Left cardiac atrium (tissue), 4 donors: ENCODE data around the gene CPNE5. TPM values are rescaled to one million over a fixed set of nuclear protein-coding genes. Genes with fewer than 3 reads are reported as not detected.
A peak's percentile ranks its signal among the peaks of the same experiment; 100 is the strongest.

Experiments
- ATAC-seq, 2 donors: fragments of 200-7000 bp; cut with Tn5 transposase; one replicate each; pipeline ENCODE4 v1.9.1; 2020; ENCODE audit warnings: mild to moderate bottlenecking in 2 of 2, moderate library complexity in 2 of 2
- DNase-seq: peaks from one replicate; pipeline ENCODE4 v3.0.0-alpha.2; 2020
- intact Hi-C, 2 donors: fragments of 100-400 bp; cut with DNase I; formaldehyde crosslinking; loops; one replicate each; pipeline versions ENCODE4 v1.14.1 to v1.15.1; 2022 to 2023
- total RNA-seq, 2 donors: library from RNA; stranded (reverse); fragmentation: NEBNext Ultra II Directional; extraction: Animal tissue kit (Norgen Biotek cat#: 25700); gene quantifications; one replicate each; pipeline ENCODE4 v1.2.1, GENCODE V29; 2021
- donor health status: DM: no; HTN: yes; CAD: no.
- donor health status: DM: no; HTN: yes; CAD: no; lungs with severe emphysema.
- donor health status: DM: yes; HTN: yes; CAD: no.
- donor health status: Dilated cardiomyopathy.

CPNE5 gene
- total RNA-seq, 2 donors from 2014 or later = 14.7 to 63.5 TPM

GRCh38 chr6:36805096-36805797 lies 34.0 kb downstream of the CPNE5 start:
- no peak for ATAC-seq
- intact Hi-C loops = no loop called here
- no peak for DNase-seq

DNA sequence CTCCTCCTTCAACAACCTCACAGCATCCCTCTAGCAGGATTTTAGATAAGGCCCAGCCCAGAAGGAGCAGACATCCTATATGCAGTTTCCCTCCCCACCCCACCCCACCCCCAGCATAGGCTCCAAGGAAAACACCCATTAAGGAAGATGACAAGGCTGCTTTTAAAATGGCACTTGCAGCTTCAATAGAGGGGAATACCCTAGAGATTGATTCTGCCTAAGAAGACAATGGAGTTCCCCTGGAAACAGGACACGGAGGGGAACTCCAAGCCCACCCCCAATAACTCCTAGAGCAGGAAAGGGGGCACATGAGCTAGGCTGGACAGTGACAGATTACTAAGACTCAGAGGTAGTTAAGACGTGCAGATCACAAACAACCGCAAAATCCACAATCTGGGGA lies 34.7 kb downstream of the CPNE5 start:
- no peak for ATAC-seq
- DNase-seq = no peak
- intact Hi-C loops = no loop called here

DNA sequence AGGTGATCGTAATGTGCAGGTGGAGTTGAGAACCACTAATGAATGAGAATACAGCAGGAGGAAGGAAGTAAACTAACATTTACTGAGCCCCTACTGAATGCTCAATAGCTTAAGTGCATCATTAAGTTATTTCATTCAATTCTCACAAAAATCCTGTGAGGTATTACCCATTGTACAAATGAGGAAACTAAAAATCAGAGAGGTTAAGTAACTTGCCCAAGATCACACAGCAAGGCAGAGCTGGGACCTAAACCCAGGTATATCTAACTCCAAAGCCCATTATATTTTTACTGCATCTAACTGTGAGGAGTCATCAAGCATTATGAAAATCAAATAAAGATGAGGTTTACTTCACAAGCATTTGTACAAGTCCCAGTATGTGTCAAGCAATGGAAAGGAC lies 35.3 kb downstream of the CPNE5 start:
- intact Hi-C loops = no loop called here
- DNase-seq = no peak
- ATAC-seq = no peak

GRCh38 chr6:36803482-36803881 lies 35.8 kb downstream of the CPNE5 start:
- DNase-seq (no peak), ATAC-seq (no peak)
- intact Hi-C loops = no loop called here

DNA sequence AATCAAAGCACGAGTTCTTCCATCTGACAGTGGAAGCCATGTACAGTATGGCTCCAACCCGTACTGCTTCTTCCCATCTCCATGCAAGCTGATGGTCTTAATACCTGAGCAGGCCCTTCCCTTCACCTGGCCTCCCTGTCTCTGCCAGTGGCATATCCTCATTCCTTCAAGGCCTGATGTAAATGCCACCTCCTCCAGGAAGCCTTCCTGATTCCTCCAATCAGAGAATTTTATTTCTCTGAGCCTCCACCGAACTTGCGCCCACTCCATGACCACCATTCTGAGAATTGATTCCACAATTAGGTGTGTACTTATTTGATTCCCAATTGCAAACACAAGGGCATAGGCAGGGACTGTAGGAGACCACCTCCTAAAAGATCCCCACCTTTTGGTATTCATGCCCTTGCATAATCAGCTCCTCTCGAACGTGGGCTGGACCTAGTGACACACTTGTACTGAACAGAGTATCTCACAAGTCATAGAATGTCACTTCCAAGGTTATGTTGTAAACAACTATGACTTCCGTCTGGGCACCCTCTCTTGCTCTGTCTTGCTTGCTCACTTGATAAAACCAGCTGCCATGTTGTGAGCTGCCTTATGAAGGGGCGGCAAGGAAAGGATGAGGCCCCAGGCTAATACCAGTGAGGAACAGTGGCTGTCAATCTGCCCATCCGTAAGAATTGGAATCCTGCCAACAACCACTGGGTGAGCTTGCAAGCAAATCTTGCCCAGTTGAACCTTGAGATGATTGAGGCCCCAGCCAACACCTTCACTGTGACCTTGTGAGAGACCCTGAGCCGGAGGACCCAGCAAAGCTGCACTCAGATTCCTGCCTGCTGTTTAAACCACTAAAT lies 38.8 kb downstream of the CPNE5 start:
- DNase-seq (no peak), ATAC-seq (no peak)
- intact Hi-C loops = no loop called here

DNA sequence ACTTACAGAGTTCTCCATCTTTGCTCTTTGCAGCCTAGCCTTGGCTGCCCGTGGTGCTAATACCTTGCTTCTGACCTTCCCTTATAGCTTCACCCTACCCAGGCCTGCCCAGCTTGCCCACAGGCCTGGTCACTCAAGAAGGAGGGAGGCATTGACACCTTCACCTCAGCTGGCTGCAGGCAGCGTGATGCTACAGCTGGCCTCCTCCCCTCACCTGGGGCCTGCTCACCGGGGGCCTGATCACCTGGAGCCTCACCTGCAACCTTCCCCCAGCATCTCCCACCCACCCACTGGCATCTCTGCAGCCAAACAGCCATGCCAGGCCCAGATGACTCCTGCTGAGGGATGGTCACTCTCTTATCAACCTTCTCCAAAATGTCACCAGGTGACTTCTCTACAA lies 40.4 kb downstream of the CPNE5 start:
- ATAC-seq (no peak), DNase-seq (no peak)
- intact Hi-C loops = no loop called here

GRCh38 chr6:36797653-36798052 lies 41.6 kb downstream of the CPNE5 start:
- ATAC-seq (no peak), DNase-seq (no peak)
- intact Hi-C loops = no loop called here

DNA sequence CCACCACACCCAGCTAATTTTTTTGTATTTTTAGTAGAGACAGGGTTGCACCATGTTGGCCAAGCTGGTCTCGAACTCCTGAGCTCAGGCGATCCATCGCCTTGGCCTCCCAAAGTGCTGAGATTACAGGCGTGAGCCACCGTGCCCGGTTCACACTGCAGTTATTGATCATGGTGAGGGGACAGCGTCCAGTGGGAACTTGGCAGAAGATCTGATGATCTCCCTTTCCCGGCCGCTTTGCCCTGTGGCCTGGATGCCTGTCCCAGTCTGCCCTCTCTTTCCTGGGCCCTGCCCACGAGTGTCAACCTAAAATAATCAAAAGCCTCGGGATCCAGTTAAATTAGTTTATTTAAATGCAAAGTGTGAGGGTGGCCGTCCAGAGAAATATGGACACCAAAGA lies 42.2 kb downstream of the CPNE5 start:
- ATAC-seq (no peak), DNase-seq (no peak)

DNA sequence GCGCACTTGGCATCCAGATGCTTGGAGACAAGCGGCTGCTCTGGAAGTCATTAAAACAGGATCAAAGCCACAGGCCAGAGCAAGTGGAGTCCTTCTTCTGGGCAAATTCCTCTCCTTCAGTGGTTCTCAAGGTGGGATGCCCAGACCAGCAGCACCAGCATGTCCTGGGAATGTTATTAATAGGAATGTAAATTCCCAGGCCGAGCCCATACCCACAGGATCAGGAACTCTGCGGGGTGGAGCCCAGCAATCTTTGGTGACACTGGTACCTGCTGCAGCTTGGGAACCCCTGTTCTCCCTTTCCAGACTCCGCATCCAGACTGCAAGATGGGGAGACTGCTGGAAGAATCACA lies 44.6 kb downstream of the CPNE5 start:
- no peak for ATAC-seq
- intact Hi-C loops = no loop called here
- DNase-seq = no peak

More for the DNA sequence above, 42.2 kb downstream of the CPNE5 start:
- intact Hi-C loops = no loop called here

DNA sequence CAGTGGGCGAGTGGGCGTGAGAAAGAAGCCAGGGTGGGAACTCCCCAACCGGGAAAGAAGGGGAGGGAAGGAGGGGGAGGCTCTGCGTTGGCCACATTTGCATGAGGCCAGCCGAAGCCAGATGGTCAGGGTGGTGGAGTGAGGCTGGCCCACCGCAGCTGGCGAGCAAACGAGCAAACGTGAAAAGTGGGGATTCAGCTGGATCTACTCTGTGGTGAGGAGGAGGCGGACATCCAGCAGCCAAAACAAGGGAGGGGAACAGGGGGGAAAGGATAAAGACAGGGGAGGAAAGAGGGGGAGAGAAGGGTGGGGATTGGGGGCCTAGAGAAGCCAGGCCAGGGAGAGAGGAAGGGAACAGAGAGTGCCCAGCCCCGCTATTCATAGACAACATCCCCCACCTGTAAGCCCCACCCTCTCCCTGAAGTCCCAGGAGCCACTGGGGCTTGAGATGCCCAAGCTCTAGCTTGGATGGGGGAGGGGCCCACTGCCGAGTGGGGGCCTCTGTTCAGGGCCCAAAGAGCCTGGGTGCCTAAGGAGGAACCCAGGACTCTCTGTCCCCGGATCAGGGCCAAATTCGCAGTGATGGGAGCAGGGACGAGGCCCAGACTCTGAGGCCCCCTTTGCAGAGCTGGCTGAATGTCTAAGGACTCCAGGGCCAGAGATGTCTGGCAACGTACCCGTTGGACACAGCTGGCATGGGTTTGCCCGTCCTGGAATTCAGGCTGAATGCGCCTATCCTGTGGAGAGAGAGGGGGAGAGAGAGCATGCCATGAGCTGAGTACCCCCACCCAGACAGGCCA lies 45.1 kb downstream of the CPNE5 start:
- intact Hi-C loops = no loop called here
- peak in 1 of 2 donors; percentile 26 for ATAC-seq
- no peak for DNase-seq

DNA sequence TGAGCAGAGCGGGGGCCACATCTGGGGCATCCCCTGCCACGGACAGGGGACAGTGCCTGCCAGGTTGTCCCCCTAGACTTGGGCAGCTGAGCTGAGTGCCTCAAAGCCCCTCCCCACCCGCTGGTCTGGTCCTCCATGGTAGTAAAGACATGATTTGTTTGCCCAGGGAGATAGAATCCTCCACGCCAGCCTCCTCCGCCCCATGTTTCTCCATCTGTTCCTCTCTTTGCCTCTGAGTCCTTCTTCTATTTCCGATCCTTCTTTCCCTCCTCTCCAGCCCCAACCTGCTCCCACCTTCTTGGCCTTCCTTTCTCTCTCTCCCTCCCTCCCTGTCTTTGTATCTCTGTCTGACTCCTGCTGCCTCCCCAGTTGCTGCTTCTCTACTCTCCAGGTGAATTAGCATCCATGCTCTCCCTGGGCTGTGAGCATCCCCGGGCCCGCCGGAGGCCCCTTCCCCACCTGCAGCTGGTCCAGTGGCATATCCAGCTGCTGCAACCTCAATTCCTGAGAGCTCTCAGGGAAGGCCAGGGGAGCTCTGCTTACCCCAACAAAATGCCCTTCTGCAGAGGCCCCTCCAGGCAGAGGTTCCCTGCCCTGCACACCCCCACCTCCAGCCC lies 45.8 kb downstream of the CPNE5 start:
- intact Hi-C loops = no loop called here
- ATAC-seq = no peak
- no peak for DNase-seq

DNA sequence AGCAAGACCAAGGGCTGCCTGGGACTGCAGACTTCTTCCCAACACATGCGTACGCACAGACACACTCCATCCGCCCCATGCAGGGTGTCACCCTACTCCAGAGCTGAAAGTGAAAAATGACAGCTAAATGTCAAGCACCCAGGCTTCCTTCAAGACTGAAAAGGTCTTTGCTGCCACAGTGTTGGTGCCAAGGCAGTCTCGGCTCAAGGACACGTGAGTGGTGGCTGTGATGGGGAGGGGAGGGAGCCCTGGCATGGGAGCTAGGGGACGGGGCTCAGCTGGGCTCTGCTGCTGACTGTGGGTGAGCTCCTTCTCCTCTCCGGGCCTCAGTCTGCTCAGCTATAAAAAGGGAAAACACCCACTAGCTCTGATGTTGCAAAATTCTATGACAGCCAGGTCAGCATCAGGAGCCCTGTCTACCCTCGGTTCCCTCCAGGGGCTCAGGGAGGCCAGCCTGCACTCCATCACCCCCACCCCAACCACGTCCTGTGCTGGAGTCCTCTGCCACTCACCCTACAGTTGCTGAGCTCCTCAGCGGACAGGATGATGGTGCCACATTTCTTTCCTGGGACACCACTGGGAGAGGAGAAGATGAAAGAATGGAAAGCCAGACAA lies 47.6 kb downstream of the CPNE5 start:
- intact Hi-C loops = no loop called here
- ATAC-seq (peak in 1 of 2 donors; percentile 49), DNase-seq (no peak)

- no peak for DNase-seq
- intact Hi-C loops = no loop called here
- ATAC-seq = no peak
Observed at GRCh38 chr6:36791085-36791484, 48.2 kb downstream of the CPNE5 start.

DNA sequence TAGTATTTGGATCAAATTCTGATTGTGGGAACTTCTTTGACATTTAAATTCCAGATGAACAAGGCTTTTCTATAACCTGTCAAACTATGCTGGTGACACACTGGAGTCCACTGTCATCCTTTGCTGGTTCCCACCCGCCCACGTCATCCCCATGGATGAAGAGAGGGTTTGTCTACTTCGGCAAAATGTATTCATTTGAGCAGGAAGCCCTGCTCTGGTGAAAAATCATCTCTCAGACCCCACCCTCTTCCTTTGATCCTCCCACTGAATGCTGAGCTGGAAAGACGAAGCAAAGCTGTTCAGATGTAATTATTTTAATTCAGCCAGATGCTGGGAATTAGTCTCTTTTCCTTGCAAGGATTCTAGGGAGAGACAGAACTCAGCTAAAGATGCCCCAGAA lies 50.5 kb downstream of the CPNE5 start:
- DNase-seq (no peak), ATAC-seq (peak in 1 of 2 donors; percentile 20)
- intact Hi-C loops = no loop called here

DNA sequence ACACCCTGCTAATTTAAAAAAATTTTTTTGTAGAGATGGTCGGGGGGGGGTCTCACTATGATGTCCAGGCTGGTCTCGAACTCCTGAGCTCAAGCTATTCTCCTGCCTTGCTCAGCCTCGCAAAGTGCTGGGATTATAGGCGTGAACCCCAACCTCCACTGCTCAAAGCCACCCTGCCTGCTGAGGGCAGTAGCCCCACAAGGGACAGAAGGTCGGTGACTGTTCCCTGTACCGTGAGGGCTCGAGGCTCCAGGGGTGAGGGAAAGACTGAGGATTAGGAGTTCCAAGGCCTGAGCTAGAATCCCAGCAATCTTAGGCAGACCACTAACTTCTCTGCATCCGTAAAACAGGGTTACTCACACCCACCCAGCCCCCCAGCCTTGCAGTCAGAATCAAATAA lies 51.1 kb downstream of the CPNE5 start:
- DNase-seq = no peak
- no peak for ATAC-seq
- intact Hi-C loops = no loop called here

GRCh38 chr6:36787210-36787609 lies 52.0 kb downstream of the CPNE5 start:
- no peak for DNase-seq
- intact Hi-C loops = no loop called here
- ATAC-seq = no peak

DNA sequence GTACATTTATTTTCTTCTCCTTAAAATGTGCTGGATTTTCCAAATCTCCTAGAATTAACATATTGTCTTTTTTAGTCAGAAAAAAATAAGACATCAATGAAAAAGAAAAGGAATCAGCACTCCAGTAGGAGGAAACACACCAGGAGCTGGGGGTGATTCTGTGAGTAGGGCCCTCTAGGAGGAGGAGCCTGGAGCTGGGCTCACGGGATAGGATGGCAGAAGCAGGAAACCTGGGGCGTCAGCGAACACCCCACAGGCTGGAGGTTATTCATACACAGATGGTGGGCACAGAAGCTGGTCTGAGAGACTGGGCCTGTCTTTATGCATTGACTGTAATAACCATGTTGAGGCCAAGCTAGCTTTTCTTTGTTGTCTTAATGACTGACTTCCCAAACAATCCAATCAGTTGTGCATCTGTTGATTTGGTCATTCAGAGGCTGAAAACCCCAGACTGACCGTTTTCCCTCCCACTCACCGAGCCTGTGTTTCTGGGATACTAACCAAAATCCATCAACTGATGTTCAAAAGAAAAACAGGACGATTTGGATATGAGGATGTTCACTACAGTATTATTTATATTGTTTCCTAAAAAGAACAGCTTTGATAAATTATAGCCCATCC lies 53.1 kb downstream of the CPNE5 start:
- ATAC-seq (no peak), DNase-seq (no peak)
- intact Hi-C loops = no loop called here

DNA sequence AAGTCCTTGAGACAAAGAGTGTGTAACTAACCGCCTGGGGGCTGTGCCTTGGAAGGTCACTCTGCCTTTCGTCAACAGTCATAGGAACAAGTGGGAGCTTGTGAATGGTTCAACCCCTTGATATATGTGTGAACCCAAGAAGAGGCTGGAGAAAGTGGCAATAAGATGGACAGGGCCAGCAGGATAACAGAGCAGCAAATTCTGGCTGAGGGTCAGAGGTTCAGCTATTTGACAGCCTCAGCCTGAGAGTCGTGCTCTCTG lies 54.9 kb downstream of the CPNE5 start:
- intact Hi-C loops = no loop called here
- DNase-seq (no peak), ATAC-seq (no peak)
